Transverse colon (tissue), 3 donors: ENCODE data around the gene ZFP69.

ENCODE experiments used
- CTCF ChIP-seq, 5 experiments: fragments of 200-600 bp in 3 of 5; fragments of 450-650 bp in 2 of 5; sonication (generic) in 3 of 5; IDR thresholded peaks; 1 replicate in 2 of 5; 2 replicates in 3 of 5; pipeline ENCODE4 v1.5.1; 2016 to 2017; ENCODE audit warnings: antibody characterized with exemption in 5 of 5, inconsistent platforms in 3 of 5, mild to moderate bottlenecking in 2 of 5, moderate library complexity in 1 of 5
- POLR2A ChIP-seq: fragments of 450-650 bp; IDR thresholded peaks from one replicate; pipeline ENCODE4 v1.6.1; 2016; ENCODE audit warnings: antibody characterized with exemption, mild to moderate bottlenecking, moderate library complexity

GRCh38 chr1:40469327-40469726 is 7.8 kb upstream of the ZFP69 start:
- TF ChIP-seq CTCF (IDR thresholded peaks at IDR 0.05): no peak
- no peak for TF ChIP-seq POLR2A
